Adrenal gland (tissue), 12 donors: ENCODE results near the gene TSPEAR. TPM values are rescaled to one million over a fixed set of nuclear protein-coding genes. Genes with fewer than 3 reads are reported as not detected.

Experiments used
- DNase-seq, 7 donors: peaks; one replicate each; pipeline ENCODE4 v3.0.0-alpha.2; 2019 to 2020
- H3K27ac ChIP-seq, 5 donors: fragments of 200-600 bp; sonication (generic) in 4 of 5; 1 replicate in 3 of 5; 2 replicates in 2 of 5; pipeline versions ENCODE4 v1.5.1 to v1.8.0; 2016 to 2020; ENCODE audit warnings: mild to moderate bottlenecking in 1 of 5
- H3K27me3 ChIP-seq: fragments of 200-600 bp; 2 replicates; pipeline ENCODE4 v1.8.0; 2021
- H3K36me3 ChIP-seq, 2 donors: fragments of 200-600 bp; replicated peaks in 1 of 2; 1 replicate in 1 of 2; 2 replicates in 1 of 2; pipeline versions ENCODE4 v1.5.1 to v1.8.0; 2018 to 2022
- H3K4me1 ChIP-seq, 2 donors: fragments of 200-600 bp; replicated peaks in 1 of 2; 1 replicate in 1 of 2; 2 replicates in 1 of 2; pipeline versions ENCODE4 v1.5.1 to v1.8.0; 2018 to 2021
- H3K4me3 ChIP-seq, 4 donors: fragments of 200-600 bp; sonication (generic) in 3 of 4; one replicate each; pipeline ENCODE4 v1.5.1; 2016 to 2018
- H3K9me3 ChIP-seq, 3 donors: fragments of 200-600 bp; sonication (generic) in 1 of 3; replicated peaks in 1 of 3; 1 replicate in 2 of 3; 2 replicates in 1 of 3; pipeline versions ENCODE4 v1.5.1 to v1.8.0; 2016 to 2021
- POLR2A ChIP-seq, 2 donors: fragments of 450-650 bp; IDR thresholded peaks; one replicate each; pipeline ENCODE4 v1.6.1; 2017; ENCODE audit warnings: antibody characterized with exemption in 2 of 2, mild to moderate bottlenecking in 2 of 2, moderate library complexity in 1 of 2
- WGBS, 4 donors: extraction: QIAGEN DNeasy Blood & Tissue Kit in 2 of 4; methylation state at CpG; one replicate each; pipeline versions ENCODE4 v1.1.5 to v1.1.7; 2013 to 2017; 5-methylcytosine and 5-hydroxymethylcytosine counted together
- intact Hi-C, 2 donors: fragments of 100-400 bp; cut with DNase I; formaldehyde crosslinking; loops; one replicate each; pipeline versions ENCODE4 v1.14.1 to v1.15.0; 2022 to 2023
- polyA plus RNA-seq, 3 donors: library from polyadenylated mRNA; stranded (reverse); fragments of 200-250 nt in 2 of 3; fragments of 350-450 nt in 1 of 3; fragmentation: Illumina TruSeq in 1 of 3; extraction: RNeasy Lipid Tissue Mini Kit (QIAGEN cat#74804) in 1 of 3; gene quantifications; one replicate each; pipeline ENCODE4 v1.2.3, GENCODE V29; 2013 to 2014
- total RNA-seq, 9 donors: library from RNA; depleted of rRNA in 4 of 9; stranded (reverse); fragments of >200 nt in 4 of 9; fragments of 120-200 nt in 1 of 9; fragmentation: NEBNext Ultra II Directional in 1 of 9; extraction: Animal tissue kit (Norgen Biotek cat#: 25700) in 1 of 9; gene quantifications; one replicate each; pipeline versions ENCODE4 v1.1.0 to v1.2.4, GENCODE V29; 2013 to 2023
- TF ChIP-seq, protein P1 (sequence below), 6 experiments: fragments of 450-650 bp in 4 of 6; fragments of 200-600 bp in 2 of 6; sonication (generic) in 1 of 6; IDR thresholded peaks; 1 replicate in 5 of 6; 2 replicates in 1 of 6; pipeline versions ENCODE4 v1.5.1 to v1.8.0; 2016 to 2021; ENCODE audit warnings: antibody characterized with exemption in 6 of 6, mild to moderate bottlenecking in 2 of 6, moderate library complexity in 1 of 6
- donor health status: healthy with polysubstance abuse.
- donor health status: Bipolar disorder and iron deficiency.
- donor health status: DM: yes; HTN: yes; CAD: no.
- donor health status: DM: no; HTN: no; CAD: no.
- donor health status: DM: no; HTN: no; CAD: no.
- donor health status: DM: yes; HTN: yes; CAD: no.

Gene TSPEAR
- total and polyA plus RNA-seq, 12 donors, result not detected

DNA sequence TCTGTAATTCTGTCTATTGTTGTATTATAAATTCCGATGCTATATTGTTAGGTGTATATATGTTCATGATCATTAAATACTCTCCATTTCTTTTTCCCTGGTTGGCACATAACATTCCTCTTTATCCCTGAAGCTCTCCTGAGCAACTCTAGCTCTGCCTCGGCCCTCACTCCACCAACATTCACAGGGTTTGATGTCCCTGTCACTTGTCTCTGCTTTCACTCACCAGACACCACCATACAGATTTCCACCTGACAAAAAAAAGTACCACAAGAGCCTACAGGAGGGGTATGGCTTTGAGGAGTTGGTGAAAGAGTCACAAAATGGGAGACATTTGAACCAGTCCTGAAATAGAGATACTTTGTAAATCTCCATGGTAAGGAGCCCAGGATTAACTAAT lies 8.8 kb upstream of the TSPEAR start:
- 75 to 87% (median 79%) methylated on average over 2 of the region's 2 CpGs for WGBS, 4 donors
- TF ChIP-seq, protein P1, sequence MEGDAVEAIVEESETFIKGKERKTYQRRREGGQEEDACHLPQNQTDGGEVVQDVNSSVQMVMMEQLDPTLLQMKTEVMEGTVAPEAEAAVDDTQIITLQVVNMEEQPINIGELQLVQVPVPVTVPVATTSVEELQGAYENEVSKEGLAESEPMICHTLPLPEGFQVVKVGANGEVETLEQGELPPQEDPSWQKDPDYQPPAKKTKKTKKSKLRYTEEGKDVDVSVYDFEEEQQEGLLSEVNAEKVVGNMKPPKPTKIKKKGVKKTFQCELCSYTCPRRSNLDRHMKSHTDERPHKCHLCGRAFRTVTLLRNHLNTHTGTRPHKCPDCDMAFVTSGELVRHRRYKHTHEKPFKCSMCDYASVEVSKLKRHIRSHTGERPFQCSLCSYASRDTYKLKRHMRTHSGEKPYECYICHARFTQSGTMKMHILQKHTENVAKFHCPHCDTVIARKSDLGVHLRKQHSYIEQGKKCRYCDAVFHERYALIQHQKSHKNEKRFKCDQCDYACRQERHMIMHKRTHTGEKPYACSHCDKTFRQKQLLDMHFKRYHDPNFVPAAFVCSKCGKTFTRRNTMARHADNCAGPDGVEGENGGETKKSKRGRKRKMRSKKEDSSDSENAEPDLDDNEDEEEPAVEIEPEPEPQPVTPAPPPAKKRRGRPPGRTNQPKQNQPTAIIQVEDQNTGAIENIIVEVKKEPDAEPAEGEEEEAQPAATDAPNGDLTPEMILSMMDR (IDR thresholded peaks at IDR 0.05), result no peak
- TF ChIP-seq POLR2A (IDR thresholded peaks at IDR 0.05), result no peak
- intact Hi-C loops, result no loop called here
- Histone ChIP-seq H3K4me3 (no peak overlapping the region), H3K4me1 (no peaks in the 10 kb centered on the region), H3K9me3 (no peaks in the 10 kb centered on the region), H3K27ac (no peak overlapping the region), H3K36me3 (no peaks in the 10 kb centered on the region), H3K27me3 (peaks cover 17% of the 10 kb centered on the region)
- no peak for DNase-seq

DNA sequence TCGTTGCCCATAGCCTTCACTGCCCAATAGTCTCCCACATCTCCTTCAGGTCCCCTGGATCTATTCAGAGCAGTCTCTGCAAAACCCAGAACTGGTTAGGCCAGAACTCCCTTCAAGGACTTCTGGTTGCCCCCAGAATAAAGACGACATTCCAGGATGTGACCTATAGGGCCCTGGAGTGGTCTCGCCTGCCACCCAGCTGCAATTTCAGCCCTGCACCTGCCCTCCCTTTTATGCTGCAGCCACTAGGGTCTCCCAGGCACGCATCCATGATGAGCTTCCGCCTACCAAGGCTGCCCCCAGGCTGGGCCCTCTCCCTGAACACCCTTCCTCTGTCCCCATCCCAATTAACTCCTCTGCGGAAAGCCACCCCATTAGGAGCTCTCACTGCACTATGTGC lies 7.2 kb upstream of the TSPEAR start:
- Histone ChIP-seq H3K9me3 (no peaks in the 10 kb centered on the region), H3K4me3 (no peak overlapping the region), H3K27ac (no peak overlapping the region), H3K4me1 (no peaks in the 10 kb centered on the region), H3K36me3 (no peaks in the 10 kb centered on the region), H3K27me3 (peaks cover 13% of the 10 kb centered on the region)
- WGBS, 4 donors, result 44 to 52% (median 52%) methylated on average over 6 of the region's 6 CpGs
- TF ChIP-seq POLR2A (IDR thresholded peaks at IDR 0.05), result no peak
- TF ChIP-seq, protein P1 (IDR thresholded peaks at IDR 0.05), result no peak
- intact Hi-C loops, result no loop called here
- DNase-seq, result no peak

DNA sequence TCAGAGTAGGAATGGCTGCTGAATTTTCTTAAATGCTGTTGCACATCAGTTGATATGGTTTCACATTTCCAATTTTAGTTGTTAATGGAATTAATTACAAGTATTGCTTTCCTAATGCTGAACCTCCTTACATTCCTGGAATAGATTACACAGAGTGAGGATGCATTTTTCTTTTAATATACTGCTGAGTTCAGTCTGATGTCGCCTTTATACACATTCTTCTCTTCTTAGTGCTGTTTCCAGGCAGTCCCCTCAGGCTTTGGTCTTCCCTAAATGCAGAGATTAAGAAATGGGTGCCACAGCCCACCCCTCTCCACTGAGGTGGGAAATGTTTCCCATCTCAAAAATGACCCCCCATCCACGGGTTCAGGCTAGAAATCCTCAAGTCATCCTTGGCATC lies 6.7 kb upstream of the TSPEAR start:
- Histone ChIP-seq H3K27ac (no peak overlapping the region), H3K36me3 (no peaks in the 10 kb centered on the region), H3K27me3 (peaks cover 12% of the 10 kb centered on the region), H3K9me3 (no peaks in the 10 kb centered on the region), H3K4me3 (no peak overlapping the region), H3K4me1 (no peaks in the 10 kb centered on the region)
- TF ChIP-seq, protein P1 (IDR thresholded peaks at IDR 0.05), result no peak
- TF ChIP-seq POLR2A (IDR thresholded peaks at IDR 0.05), result no peak
- DNase-seq, result no peak
- 39 to 58% (median 52%) methylated on average over 2 of the region's 2 CpGs for WGBS, 4 donors
- intact Hi-C loops, result no loop called here

DNA sequence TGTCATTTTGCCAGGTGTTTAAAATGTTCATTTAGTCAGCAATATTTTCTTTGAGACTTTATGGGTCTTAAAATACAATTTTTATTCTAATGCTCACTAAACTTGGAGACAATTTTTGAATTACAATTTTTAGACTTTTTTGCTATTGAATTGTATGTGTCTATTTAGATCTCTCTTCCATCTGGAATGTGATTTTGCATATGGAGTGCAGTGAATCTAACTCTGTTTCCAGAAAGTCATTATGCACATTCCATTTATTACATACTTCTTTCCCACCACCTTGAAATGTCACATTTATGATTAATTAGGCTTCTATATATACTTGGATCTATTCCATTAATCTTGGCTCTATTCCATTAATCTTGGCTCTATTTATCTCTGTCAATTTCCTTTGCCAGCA lies 5.6 kb upstream of the TSPEAR start:
- Histone ChIP-seq H3K4me3 (no peak overlapping the region), H3K27me3 (peaks cover 19% of the 10 kb centered on the region), H3K27ac (no peak overlapping the region), H3K4me1 (no peaks in the 10 kb centered on the region), H3K9me3 (no peaks in the 10 kb centered on the region), H3K36me3 (no peaks in the 10 kb centered on the region)
- DNase-seq, result no peak
- TF ChIP-seq, protein P1 (IDR thresholded peaks at IDR 0.05), result no peak
- TF ChIP-seq POLR2A (IDR thresholded peaks at IDR 0.05), result no peak
- intact Hi-C loops, result no loop called here
